Mucosa of descending colon (tissue), 3 donors: ENCODE results near the gene UPK1B. TPM values are rescaled to one million over a fixed set of nuclear protein-coding genes. Genes with fewer than 3 reads are reported as not detected.

ENCODE experiments used
- ATAC-seq: fragments of 200-7000 bp; cut with Tn5 transposase; one replicate; pipeline ENCODE4 v1.9.1; 2020; ENCODE audit warnings: mild to moderate bottlenecking, moderate library complexity
- DNase-seq, 3 donors: peaks; one replicate each; pipeline ENCODE4 v3.0.0-alpha.2; 2020
- H3K36me3 ChIP-seq: fragments of 200-600 bp; one replicate; pipeline ENCODE4 v1.8.0; 2021; ENCODE audit warnings: low read depth, mild to moderate bottlenecking
- H3K4me1 ChIP-seq: fragments of 200-600 bp; one replicate; pipeline ENCODE4 v1.8.0; 2021; ENCODE audit warnings: low read depth, mild to moderate bottlenecking
- H3K4me3 ChIP-seq: fragments of 200-600 bp; one replicate; pipeline ENCODE4 v1.8.0; 2021; ENCODE audit warnings: mild to moderate bottlenecking
- H3K9me3 ChIP-seq: fragments of 200-600 bp; one replicate; pipeline ENCODE4 v1.8.0; 2021; ENCODE audit warnings: mild to moderate bottlenecking
- CTCF ChIP-seq: fragments of 200-600 bp; IDR thresholded peaks from one replicate; pipeline ENCODE4 v1.8.0; 2022; ENCODE audit warnings: antibody characterized with exemption, mild to moderate bottlenecking
- intact Hi-C, 2 donors: fragments of 100-400 bp; cut with DNase I in 1 of 2; cut with micrococcal nuclease in 1 of 2; formaldehyde crosslinking; loops; one replicate each; pipeline versions ENCODE4 v1.11.0 to v1.11.1; 2022; cut with DNase I, micrococcal nuclease
- total RNA-seq, 3 donors: library from RNA; stranded (reverse); fragmentation: NEBNext Ultra II Directional in 2 of 3; extraction: Animal tissue kit (Norgen Biotek cat#: 25700) in 2 of 3; gene quantifications; one replicate each; pipeline versions ENCODE4 v1.2.1 to v1.2.4, GENCODE V29; 2021 to 2023
- donor health status: DM: no; HTN: no; CAD: no; lungs with moderate emphysema.
- donor health status: DM: no; HTN: no; CAD: no.
- donor health status: DM: no; HTN: yes; CAD: no.

Gene UPK1B
- total RNA-seq, 3 donors from 2014 or later = not detected

GRCh38 chr3:119145128-119145499 is 28.3 kb upstream of the UPK1B start:
- ATAC-seq (no peak), DNase-seq (no peak)
- no peak overlapping the region for H3K4me3 ChIP-seq
- intact Hi-C loops = loop anchor here in 1 of 2 donors (1.0 kb wide), 1 partner anchor 96 kb away; no protein-coding TSS in a partner anchor
- no peak for TF ChIP-seq CTCF
- no peaks in the 10 kb centered on the region for H3K4me1 ChIP-seq
- no peaks in the 10 kb centered on the region for H3K36me3 ChIP-seq
- H3K9me3 ChIP-seq = no peaks in the 10 kb centered on the region

- ATAC-seq (peak; percentile 88), DNase-seq (peak in 1 of 3 donors; percentile 37)
- Histone ChIP-seq H3K4me3 (no peak within 1 kb of the TSS), H3K36me3 (no peaks in the 10 kb centered on the region), H3K9me3 (no peaks in the 10 kb centered on the region), H3K4me1 (no peaks in the 10 kb centered on the region)
- intact Hi-C loops = loop anchor here in 1 of 2 donors (1.0 kb wide), 1 partner anchor 96 kb away; no protein-coding TSS in a partner anchor
- TF ChIP-seq CTCF = peak; percentile 41
Measured at GRCh38 chr3:119145500-119146167, 27.8 kb upstream of the UPK1B start, which contains the start of gene TEX55. TSS of gene TEX55 (plus strand) at chr3:119146165. CDS start at chr3:119146190, 25 bp downstream.

- no peak for TF ChIP-seq CTCF
- H3K4me3 ChIP-seq = no peak overlapping the region
- no peaks in the 10 kb centered on the region for H3K36me3 ChIP-seq
- no peaks in the 10 kb centered on the region for H3K4me1 ChIP-seq
- DNase-seq = no peak
- no peaks in the 10 kb centered on the region for H3K9me3 ChIP-seq
- no peak for ATAC-seq
- intact Hi-C loops = no loop called here
Measured at GRCh38 chr3:119146578-119147375, 26.6 kb upstream of the UPK1B start.

- intact Hi-C loops = no loop called here
- no peak for TF ChIP-seq CTCF
- Histone ChIP-seq H3K4me3 (no peak overlapping the region), H3K4me1 (no peaks in the 10 kb centered on the region), H3K36me3 (no peaks in the 10 kb centered on the region), H3K9me3 (no peaks in the 10 kb centered on the region)
- ATAC-seq = no peak
- DNase-seq = no peak
Measured at GRCh38 chr3:119147494-119147893, 25.9 kb upstream of the UPK1B start.

- Histone ChIP-seq H3K4me3 (no peak overlapping the region), H3K36me3 (no peaks in the 10 kb centered on the region), H3K4me1 (no peaks in the 10 kb centered on the region), H3K9me3 (peaks cover 2% of the 10 kb centered on the region)
- TF ChIP-seq CTCF = no peak
- no peak for ATAC-seq
- DNase-seq = no peak
- intact Hi-C loops = no loop called here
Measured at GRCh38 chr3:119148493-119149180, 24.8 kb upstream of the UPK1B start.
